B cell (primary cell): ENCODE results near the gene EGFR.

Experiments
- CTCF ChIP-seq: fragments of 200-600 bp; IDR thresholded peaks from one replicate; pipeline ENCODE4 v1.8.0; 2022; ENCODE audit warnings: antibody characterized with exemption, mild to moderate bottlenecking
- EZH2 ChIP-seq: IDR thresholded peaks from 2 replicates; pipeline ENCODE4 v1.6.1; 2012; ENCODE audit warnings: borderline replicate concordance, low read depth, mild to moderate bottlenecking, moderate library complexity, low read length; ENCODE audit not compliant: insufficient read depth, poor library complexity, severe bottlenecking

- TF ChIP-seq CTCF (no peak), EZH2 (no peak)
Measured at GRCh38 chr7:54989453-54990225, 29.2 kb upstream of the EGFR start.
